ENCODE data around the gene GALNT1.

DNA sequence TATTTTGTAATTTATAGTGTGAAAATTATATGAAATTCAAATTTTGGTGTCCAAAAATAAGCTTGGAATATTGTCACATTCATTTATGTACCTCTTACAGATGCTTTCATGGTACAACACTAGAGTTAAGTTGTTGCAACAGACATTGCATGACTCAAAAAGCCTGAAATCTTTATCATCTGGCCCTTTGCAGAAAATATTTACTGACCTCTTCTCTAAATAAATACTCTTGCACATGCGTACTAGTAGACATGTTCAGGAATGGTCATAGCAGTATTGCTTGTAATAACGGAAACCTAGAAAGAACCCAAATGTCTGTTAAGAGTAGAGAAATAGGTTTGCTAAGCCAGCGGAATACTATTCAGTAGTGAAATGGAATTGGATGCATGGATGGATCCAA, 60.4 kb downstream of the GALNT1 start:
- TF ChIP-seq EZH2phosphoT487 (IDR thresholded peaks at IDR 0.05; ENCODE audit: borderline replicate concordance) (no peak), TCF7L2 (IDR thresholded peaks at IDR 0.05; ENCODE audit: borderline replicate concordance, extremely low read depth, insufficient read depth, insufficient read length) (no peak), FOSL1 (IDR thresholded peaks at IDR 0.05; ENCODE audit: low read depth) (no peak), POLR2A (IDR thresholded peaks at IDR 0.05; ENCODE audit: borderline replicate concordance, extremely low read depth, insufficient read depth, insufficient read length) (no peak), JUND (IDR thresholded peaks at IDR 0.05) (no peak), SP1 (IDR thresholded peaks at IDR 0.05; ENCODE audit: low read depth) (no peak)
- TF ChIP-seq, protein P1, sequence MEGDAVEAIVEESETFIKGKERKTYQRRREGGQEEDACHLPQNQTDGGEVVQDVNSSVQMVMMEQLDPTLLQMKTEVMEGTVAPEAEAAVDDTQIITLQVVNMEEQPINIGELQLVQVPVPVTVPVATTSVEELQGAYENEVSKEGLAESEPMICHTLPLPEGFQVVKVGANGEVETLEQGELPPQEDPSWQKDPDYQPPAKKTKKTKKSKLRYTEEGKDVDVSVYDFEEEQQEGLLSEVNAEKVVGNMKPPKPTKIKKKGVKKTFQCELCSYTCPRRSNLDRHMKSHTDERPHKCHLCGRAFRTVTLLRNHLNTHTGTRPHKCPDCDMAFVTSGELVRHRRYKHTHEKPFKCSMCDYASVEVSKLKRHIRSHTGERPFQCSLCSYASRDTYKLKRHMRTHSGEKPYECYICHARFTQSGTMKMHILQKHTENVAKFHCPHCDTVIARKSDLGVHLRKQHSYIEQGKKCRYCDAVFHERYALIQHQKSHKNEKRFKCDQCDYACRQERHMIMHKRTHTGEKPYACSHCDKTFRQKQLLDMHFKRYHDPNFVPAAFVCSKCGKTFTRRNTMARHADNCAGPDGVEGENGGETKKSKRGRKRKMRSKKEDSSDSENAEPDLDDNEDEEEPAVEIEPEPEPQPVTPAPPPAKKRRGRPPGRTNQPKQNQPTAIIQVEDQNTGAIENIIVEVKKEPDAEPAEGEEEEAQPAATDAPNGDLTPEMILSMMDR (IDR thresholded peaks at IDR 0.05 in 2 of 3, conservative IDR thresholded peaks at IDR 0.05 in 1 of 3; ENCODE audit: borderline replicate concordance in 1 of 3, insufficient read depth in 1 of 3, low read depth in 2 of 3, low read length in 2 of 3), result no peak
